Fibroblast of skin of left biceps (primary cell): Measurements from ENCODE around the gene SPPL3.

Source experiments
- DNase-seq, 2 experiments: peaks; one replicate each; pipeline ENCODE4 v3.0.0-alpha.2; 2013; ENCODE audit warnings: low read depth in 2 of 2

The SPPL3 gene

DNA sequence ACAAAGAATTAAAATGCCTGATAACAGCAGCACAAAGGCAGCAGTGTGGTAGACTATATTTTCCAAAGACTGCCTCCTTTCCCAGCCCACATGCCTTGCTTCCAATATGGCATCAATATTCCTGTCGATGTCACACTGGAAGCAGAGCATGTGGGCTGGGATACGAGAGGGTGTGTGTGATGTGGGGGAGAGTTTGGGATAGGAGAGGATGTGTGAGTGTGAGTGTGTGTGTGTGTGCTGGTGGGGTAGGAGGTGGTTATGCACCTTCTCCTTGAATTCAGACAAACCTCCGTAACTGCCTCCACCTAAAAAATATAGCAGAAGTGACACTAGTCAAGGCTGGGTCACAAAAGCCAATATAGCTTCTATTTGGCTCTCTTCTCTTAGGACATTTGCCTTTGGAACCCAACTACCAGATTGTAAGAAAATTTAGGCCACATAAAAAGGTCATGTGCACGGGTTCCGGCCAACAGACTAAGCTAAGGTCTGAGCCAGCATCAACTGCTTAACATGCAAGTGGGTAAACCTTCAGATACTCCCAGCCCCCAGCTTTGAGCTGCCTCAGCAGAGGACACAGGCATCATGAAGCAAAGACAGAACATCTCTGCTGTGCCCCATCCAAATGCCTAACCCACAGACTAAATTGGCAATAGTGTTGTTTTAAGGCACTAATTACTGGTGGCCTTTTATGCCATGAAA lies 29.5 kb downstream of the SPPL3 start:
- DNase-seq = no peak

DNA sequence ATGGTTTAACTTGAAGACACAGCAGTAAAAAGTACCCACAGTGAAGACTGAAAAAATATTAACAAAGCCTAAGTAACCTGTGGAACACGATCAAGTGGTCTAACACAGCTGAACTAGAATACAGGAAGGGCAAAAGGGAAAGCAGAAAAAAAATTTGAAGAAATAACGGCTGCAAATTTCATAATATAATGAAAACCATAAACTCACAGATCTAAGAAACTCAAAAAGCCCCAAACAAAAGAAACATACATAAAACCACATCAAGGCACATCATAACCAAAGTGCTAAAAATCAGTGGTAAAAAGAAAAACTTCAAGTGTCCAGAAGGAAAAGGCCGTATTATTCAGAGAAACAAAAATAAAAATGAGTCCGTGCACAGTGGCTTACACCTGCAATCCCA lies 30.9 kb downstream of the SPPL3 start:
- DNase-seq = no peak

DNA sequence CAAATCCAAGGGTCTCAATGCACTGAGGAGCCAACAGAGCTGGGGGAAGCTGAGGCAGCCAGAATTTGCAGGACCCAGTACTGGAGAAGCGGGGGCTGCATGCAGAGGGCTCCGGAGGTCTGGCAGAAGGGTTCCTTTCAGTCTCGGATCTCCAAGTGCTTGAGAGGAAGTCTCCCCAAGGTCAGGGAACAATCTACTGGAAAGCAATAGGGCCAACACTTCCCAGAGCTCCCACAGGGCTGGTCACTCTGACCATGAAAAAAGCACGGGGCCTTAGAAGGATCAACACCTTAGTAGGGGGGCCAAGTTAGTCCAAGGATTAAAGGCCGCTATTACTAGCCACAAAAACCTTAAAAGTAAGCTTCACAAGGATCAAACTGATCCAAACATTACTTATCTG lies 31.7 kb downstream of the SPPL3 start:
- no peak for DNase-seq

DNA sequence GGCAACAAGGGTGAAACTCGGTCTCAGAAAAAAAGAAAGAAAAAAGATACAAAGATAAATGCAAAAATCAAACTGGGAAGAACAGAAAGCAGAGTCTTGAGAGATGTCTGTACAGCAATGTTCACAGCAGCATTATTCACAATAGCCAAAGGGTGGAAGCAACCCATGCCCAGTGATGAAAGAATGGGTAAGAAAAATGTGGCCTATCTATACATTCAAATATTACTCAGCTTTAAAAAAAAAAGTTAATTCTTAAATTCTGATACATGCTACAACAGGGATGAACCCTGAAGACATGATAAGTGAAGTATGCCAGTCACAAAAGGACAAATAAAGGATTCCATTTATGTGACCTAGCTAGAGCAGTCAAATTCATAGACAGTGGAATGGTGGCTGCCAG lies 33.7 kb downstream of the SPPL3 start:
- no peak for DNase-seq

DNA sequence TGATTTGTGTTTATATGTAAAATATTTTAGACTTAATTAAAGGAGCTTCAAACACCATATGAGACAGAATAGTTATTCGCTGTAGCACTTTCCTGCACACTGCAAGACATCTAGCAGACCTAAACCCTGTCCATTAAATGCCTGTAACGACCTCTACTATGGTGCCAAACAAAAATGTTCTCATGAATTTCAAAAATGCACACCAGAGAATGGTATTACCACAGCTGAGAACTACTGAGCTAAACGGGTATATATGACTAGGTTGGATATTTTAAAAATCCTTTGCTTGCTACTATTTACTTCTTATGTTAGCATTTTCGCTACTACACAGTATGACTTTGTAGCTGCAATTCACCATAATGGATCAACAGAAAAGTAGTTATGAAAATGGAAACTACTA lies 34.8 kb downstream of the SPPL3 start:
- no peak for DNase-seq

DNA sequence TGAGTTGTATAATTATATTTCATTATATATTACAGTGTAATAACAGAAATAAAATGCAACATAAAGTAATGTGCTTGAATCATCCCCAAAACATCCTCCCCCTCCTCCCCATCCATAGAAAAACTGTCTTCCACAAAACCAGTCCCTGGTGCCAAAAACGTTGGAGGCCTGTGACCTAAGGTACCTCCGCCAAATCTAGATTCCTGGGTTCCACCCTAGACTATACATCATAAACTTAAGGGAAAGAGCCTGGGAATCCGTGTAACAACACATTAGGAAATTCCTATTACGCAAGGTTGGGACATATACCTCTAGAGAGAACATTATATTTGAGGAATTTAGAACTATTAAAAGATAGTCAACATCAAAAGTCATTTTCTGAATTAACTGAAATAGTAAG lies 38.0 kb downstream of the SPPL3 start:
- peak; percentile 61 to 67 for DNase-seq

DNA sequence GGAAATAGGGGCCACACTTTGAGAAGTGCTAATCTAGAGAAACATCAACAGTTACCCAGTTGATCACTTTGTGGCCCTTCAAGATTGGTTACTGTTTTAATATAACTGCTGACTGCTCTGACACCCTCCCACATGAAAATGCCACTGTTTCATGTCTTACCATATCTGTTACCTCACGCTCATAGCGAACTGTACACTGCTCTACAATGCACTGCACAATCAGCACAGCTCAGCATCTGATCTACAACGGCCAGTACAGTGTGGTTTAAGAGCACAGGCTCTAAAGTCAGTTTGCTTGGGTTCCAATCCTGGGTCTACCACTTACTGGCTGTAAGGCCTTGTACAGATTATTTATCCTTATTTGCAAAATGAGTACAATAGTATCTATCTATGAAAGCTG lies 39.1 kb downstream of the SPPL3 start:
- no peak for DNase-seq

DNA sequence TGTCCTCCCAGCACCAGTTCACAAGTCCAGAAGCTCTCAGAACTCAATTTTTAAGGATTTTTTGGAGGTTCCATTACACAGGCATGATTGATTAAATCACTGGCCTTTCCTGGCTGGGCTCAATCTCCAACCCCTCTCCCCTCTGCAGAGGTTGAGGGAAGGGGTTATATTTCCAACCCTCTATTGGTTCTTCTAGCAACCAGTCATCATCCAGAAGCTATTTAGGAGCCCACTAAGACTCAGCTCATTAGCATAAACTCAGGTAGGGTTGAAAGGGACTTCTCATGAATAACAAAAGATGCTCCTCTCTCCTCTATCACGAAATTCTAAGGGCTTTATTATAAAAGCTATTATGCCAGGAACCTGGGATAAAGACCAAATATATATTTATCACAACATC lies 41.5 kb downstream of the SPPL3 start:
- DNase-seq = no peak

DNA sequence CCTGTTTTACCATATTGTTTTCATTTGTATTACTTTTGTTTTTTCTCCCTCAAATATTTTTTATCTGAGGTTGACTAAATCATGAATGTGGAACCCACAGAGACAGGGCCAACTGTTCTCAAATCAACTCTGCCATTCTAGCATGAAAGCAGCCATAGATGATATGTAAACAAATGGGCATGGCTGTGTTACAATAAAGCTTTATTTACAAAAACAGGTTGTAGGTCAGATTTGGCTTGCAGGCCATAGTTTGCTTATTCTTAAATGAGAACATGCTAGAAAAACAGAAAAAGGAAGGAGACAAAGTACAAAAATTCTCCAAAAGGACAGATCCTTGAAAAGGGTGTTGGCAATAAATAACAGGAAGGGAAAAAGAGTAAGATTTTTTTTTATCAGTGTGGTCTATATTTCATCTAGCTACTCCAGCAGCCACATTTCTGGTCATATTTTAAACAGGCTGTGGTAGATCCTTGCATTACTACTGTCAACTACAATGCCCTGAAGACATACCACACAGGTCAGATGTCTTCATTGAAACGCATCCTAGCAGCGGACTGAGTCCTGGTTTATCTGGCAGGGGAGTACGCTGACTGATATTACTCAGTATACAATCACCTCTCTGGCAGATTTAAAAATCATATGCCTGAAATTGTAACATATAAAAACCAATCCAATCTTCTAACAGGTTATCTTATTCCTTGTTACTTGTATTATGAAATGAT lies 42.9 kb downstream of the SPPL3 start:
- no peak for DNase-seq

DNA sequence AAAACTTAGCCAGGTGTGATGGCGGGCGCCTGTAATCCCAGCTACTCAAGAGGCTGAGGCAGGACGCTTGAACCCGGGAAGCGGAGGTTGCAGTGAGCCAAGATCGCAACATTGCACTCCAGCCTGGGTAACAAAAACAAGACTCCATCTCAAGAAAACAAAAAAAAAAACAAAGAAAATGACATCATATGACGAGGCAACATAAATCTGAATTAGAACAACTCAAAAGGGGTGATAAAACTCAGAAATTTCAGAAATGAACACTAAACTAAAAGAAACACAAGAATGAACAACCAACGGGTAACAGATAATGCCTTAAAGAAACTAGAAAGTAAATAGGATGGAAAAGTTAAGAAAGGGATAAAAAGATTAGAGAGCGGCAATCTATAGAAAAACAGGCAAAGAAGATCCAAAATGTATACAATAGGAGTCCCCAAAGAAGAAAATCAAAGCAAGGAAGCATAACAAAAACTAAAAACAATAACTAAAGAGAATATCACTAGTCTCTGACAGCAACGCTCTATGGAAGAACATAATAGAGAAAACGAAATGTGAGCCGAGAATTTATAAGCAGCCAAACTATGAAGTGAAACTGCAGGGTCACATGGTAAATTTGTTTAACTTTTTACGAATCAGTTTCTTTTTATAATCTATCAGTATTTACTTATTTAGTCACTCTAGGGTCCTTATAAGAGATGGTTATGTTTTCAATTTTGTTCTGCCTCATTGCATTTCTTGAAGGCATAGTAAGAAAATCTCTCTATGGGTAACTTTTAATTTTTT lies 45.7 kb downstream of the SPPL3 start:
- DNase-seq = no peak

DNA sequence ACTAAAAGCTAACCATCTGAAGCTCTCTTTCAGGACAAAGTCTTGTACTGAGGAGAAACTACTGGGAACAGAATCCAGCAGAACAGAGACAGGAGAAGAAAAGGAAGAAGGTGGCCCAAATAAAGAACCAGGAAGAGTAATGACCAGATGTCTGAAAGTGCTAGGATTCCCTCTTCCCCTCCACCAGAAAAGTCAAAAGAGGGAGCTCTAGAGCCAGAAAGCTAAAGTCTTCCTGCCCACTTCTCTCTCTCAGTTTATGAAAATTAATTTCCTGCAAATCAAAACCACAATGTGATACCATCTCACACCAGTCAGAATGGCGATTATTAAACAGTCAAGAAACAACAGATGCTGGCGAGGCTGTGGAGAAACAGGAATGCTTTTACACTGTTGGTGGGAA lies 47.2 kb downstream of the SPPL3 start:
- no peak for DNase-seq

DNA sequence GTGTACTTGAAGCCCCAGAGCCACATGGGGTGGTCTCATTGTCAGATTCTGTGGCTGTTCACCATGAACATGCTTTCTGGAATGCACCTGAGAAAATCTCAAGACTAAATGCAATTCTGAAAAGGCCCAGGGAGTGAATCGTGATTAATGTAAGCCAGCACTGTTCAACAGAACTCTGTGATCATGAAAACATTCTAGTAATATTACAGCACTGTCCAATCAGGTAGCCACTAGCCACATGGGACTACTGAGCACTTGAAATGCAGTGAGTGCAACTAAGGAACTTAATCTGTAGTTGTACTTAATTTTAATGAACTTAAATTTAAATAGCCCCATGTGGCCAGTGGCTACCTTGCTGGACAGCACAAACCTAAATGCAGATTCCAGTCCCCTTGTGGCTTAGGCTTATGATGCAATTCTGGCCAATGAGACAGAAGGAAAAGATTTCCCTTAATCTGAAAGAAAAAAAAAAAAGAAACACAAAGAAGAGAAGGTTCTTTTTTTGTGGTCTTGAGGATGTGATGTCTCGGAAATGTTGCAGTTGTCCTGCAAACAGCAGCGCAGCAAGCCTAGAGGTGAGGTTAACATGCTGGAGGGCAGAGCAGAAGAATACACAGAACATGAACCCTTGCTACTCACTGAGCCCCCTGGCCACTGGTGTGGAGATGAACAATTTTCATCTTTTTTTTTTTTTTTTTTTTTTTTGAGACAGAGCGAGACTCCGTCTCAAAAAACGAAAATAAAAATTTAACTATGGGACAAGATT lies 48.2 kb downstream of the SPPL3 start:
- DNase-seq = no peak

DNA sequence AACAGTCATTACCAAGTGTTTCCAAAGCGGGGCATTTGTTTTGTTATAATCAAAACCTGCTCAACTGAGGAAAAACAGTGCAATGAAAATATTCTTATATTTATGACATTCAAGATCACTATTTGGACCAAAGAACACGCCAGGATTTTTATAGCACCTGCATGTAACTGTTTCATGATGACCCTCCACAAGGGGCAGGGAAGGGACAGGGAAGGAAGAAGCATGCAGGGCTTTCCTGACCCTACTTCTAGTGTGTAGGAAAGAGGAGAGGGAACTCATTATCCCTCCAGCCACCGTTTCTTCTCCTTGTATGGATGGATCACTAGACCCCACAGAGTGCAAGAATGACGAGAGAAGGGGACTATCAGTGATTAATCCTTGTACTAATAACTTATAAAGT lies 49.4 kb downstream of the SPPL3 start:
- no peak for DNase-seq

DNA sequence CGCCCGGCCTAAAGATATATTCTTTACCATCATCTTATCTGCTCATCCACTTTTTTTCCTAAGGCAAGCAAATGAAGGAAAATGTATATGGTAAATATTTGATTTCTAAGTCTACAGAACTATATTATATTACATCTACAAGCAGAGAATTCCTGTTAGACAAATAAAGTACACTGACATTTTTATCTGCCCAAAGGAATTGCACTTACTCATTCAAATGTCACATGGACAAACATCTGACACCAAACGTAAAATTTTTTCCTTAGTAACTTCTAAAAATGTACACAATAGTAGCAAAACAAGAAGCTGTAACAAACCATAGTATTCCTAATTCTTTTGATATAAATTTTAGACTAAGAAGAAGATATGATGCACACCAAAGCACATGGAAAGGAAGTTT lies 51.0 kb downstream of the SPPL3 start:
- no peak for DNase-seq

DNA sequence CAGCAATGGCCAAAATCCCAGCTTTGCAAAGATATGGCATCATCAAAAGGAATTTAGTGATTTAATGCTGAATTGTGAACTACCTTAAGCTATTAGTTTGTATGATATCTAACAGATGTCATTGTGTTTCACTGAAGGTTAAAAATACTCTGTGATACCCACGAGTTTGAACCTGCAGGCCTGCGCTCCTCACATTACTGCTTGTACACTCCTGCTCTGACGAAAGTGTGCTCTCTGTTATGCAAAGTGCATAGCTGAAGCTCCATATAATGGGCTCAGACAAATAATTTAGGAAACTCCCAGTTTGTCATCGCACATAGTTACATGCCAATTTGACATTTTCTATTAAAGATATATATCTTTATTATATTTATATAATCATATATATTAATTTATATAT lies 52.2 kb downstream of the SPPL3 start:
- no peak for DNase-seq

DNA sequence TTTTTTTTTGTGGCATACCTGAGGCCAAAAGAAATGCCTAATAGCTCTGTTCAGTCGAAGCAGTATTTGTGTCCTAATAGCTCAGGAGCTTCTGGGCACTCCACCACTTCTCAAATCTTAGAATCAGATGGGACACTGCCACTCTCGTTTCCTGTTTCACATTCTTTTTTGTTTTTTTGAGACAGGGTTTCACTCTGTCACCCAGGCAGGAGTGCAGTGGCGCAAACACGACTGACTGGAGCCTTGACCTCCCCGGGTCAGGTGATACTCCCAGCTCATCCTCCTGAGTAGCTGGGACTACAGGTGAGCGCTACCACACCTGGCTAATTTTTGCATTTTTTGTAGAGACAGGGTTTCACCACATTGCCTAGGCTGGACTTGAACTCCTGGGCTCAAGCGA lies 52.7 kb downstream of the SPPL3 start:
- DNase-seq = no peak

DNA sequence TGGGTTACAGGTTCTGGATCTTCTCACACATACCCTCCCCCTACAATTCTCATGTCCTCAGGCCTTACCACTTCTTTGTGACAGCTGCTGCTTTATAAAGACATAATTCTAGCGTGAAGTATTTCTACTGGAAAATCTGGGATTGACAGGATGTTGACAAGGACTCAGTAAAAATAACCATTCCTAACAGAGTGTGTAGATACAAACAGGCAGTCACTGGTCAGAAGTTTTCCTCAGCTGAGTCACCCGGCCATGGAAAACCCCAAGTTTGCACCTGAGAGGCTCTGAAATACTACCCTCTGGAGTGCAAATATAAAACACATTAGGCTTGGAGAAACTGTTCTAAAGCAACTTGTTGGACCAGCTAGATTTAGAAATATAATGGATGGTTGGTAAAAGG lies 54.4 kb downstream of the SPPL3 start:
- no peak for DNase-seq

DNA sequence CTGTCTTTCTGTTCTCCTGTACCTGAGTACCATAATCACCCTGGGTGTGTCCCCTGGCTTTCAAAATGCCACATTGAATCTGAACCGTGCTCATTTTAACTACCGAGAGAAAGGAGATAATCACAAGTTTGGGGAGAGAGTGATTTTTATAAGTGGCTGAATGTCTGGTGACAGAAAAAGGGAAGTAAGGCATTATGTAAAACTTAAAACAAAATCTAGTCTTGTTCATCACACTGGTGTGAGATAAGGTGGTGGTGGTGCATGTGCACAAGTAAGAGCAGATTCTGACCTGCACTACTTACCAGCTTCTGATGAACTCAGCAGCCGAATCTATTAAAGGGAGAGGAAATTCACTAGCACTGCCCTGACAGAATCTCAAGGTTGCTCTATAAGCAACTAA lies 56.3 kb downstream of the SPPL3 start:
- DNase-seq = no peak

DNA sequence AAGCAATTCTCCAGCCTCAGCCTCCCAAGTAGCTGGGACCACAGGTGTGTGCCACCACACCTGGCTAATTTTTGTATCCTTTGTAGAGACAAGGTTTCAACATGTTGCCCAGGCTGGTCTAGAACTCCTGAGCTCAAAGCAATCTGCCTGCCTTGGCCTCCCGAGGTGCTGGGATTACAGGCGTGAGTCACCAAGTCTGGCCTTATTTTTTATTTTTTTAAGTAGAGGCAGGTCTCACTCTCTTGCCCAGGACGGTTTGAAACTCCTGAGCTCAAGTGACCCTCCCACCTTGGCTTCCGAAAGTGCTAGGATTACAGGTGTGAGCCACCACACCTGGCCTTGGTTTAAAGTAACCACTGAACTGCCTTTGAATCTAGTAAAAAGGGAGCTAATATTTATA lies 56.8 kb downstream of the SPPL3 start:
- DNase-seq = no peak

DNA sequence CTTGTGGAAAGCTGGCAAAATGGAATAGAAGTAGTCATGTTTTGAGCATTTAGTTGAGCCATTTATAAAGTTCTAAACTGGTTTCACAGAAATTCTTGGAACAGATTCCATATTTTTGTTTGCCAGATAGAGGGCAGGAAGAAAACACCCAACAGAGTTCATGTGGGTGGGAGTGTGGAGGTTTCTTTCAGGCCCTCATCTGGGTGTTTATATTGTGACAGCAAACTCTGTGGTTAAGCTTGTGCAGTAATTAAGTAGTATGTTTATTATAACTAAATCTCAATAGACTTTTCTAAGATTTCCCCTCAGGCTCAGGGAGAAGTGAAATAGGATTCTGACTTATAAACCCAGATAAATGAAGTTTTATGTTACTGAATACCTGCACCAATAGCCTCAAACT lies 57.4 kb downstream of the SPPL3 start:
- no peak for DNase-seq

DNA sequence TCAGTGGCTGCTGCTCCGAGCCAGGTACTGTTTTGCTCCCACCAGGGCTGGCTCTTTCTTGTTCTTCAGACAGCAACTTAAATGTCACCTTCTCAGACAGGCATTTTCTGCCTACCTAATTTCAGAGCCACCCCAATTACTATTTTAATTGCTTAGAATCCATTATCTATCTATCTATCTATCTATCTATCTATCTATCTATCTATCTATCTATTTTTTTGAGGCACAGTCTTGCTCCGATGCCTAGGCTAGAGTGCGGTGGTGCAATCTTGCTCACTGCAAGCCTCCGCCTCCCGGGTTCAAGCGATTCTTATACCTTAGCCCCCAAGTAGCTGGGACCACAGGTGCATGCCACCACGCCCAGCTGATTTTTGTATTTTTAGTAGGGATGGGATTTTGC lies 58.5 kb downstream of the SPPL3 start:
- no peak for DNase-seq

DNA sequence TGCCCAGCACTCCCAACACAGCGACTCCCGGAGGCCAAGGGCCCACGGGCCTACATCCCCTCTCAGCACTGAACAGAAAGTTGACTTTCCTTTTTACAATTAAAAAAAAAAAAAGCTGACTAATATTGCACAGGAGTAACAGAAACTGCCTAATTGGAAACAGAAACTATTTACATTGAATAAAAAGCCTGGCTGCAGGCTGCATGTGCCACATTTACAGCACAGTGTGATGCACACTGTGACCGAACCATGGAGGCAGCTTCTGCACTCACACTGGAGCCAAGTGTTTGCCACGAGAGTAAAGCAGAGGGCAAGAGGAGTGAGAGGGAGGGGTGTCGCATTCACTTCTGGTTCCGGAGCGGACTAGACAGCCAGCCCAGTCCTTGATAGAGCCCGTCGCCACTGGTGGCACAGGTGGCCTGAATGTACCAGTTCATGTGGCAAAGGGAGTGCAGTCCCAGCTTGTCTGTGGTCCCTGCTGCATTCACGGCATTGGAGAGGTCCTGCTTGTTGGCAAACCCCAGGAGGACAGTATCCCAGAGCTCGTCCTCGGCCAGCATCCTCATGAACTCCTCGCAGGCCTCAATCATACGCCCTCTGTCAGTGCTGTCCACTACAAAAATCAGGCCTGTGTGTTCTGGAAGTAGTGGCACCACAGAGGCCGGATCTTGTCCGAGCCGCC lies 59.2 kb downstream of the SPPL3 start:
- DNase-seq = no peak
